GM23338 (cell line): ENCODE data around the gene CACHD1. TPM values are rescaled to one million over a fixed set of nuclear protein-coding genes. Genes with fewer than 3 reads are reported as not detected.

Source experiments
- ATAC-seq: fragments of 200-7000 bp; cut with Tn5 transposase; 3 replicates; pipeline ENCODE4 v1.9.1; 2020
- DNase-seq: peaks from one replicate; pipeline ENCODE4 v3.0.0-alpha.2; 2015; ENCODE audit warnings: low spot score
- H2AFZ ChIP-seq: fragments of 200-600 bp; sonication (generic); 2 replicates; pipeline ENCODE4 v1.8.0; 2016; ENCODE audit warnings: antibody characterized with exemption, mild to moderate bottlenecking, moderate library complexity
- H3F3A ChIP-seq: fragments of 200-600 bp; sonication (generic); replicated peaks from 2 replicates; pipeline ENCODE4 v1.8.0; 2017; ENCODE audit warnings: antibody characterized with exemption, mixed run types, low read depth
- H3K27ac ChIP-seq: fragments of 200-600 bp; sonication (generic); 2 replicates; pipeline ENCODE4 v1.6.1; 2016; ENCODE audit warnings: low read depth
- H3K27me3 ChIP-seq: fragments of 200-600 bp; sonication (generic); 2 replicates; pipeline ENCODE4 v1.8.0; 2016; ENCODE audit warnings: mild to moderate bottlenecking, mixed run types, moderate library complexity; ENCODE audit not compliant: insufficient read depth
- H3K36me3 ChIP-seq: fragments of 200-600 bp; sonication (generic); 2 replicates; pipeline ENCODE4 v1.8.0; 2016; ENCODE audit warnings: mild to moderate bottlenecking; ENCODE audit not compliant: insufficient read depth
- H3K4me1 ChIP-seq: fragments of 200-600 bp; sonication (generic); 2 replicates; pipeline ENCODE4 v1.8.0; 2016; ENCODE audit warnings: mild to moderate bottlenecking, moderate library complexity; ENCODE audit not compliant: insufficient read depth
- H3K4me2 ChIP-seq: fragments of 200-600 bp; sonication (generic); 2 replicates; pipeline ENCODE4 v1.7.1; 2017; ENCODE audit warnings: mixed run types
- H3K4me3 ChIP-seq: fragments of 200-600 bp; sonication (generic); 2 replicates; pipeline ENCODE4 v1.6.1; 2016; ENCODE audit warnings: mixed run types
- H3K79me2 ChIP-seq: fragments of 200-600 bp; sonication (generic); replicated peaks from 2 replicates; pipeline ENCODE4 v1.8.0; 2017; ENCODE audit warnings: mild to moderate bottlenecking; ENCODE audit not compliant: insufficient read depth
- H3K9me2 ChIP-seq: fragments of 200-600 bp; sonication (generic); 2 replicates; pipeline ENCODE4 v1.8.0; 2017; ENCODE audit not compliant: insufficient read depth
- H4K20me1 ChIP-seq: fragments of 200-600 bp; sonication (generic); replicated peaks from 2 replicates; pipeline ENCODE4 v1.8.0; 2017; ENCODE audit warnings: mild to moderate bottlenecking; ENCODE audit not compliant: insufficient read depth
- H3K27ac Mint-ChIP-seq: 2 replicates; pipeline ENCODE4 v1.8.0; 2020; ENCODE audit warnings: inconsistent platforms, mild to moderate bottlenecking, moderate library complexity, mixed read lengths
- H3K27me3 Mint-ChIP-seq: 3 replicates; pipeline ENCODE4 v1.8.0; 2022; ENCODE audit warnings: low read depth, mild to moderate bottlenecking, moderate library complexity, mixed read lengths, inconsistent platforms; ENCODE audit not compliant: insufficient read depth, poor library complexity
- H3K36me3 Mint-ChIP-seq: 3 replicates; pipeline ENCODE4 v1.8.0; 2021; ENCODE audit warnings: low read depth, mild to moderate bottlenecking, inconsistent platforms, moderate library complexity, mixed read lengths
- H3K4me1 Mint-ChIP-seq: 3 replicates; pipeline ENCODE4 v1.8.0; 2020; ENCODE audit warnings: mild to moderate bottlenecking, inconsistent platforms, mixed read lengths
- H3K4me3 Mint-ChIP-seq: 3 replicates; pipeline ENCODE4 v1.8.0; 2021; ENCODE audit warnings: moderate library complexity, mild to moderate bottlenecking, inconsistent platforms, mixed read lengths
- H3K9me3 Mint-ChIP-seq: 3 replicates; pipeline ENCODE4 v1.8.0; 2020; ENCODE audit warnings: moderate library complexity, mild to moderate bottlenecking, inconsistent platforms, mixed read lengths
- CTCF ChIP-seq, 2 experiments: fragments of 200-600 bp in 1 of 2; sonication (generic) in 1 of 2; conservative IDR thresholded peaks; 2 replicates each; pipeline versions ENCODE4 v1.5.1 to v1.6.1; 2016 to 2017; ENCODE audit warnings: antibody characterized with exemption in 2 of 2, low read depth in 2 of 2, mild to moderate bottlenecking in 2 of 2, moderate library complexity in 1 of 2
- EZH2phosphoT487 ChIP-seq: fragments of 200-600 bp; sonication (generic); IDR thresholded peaks from one replicate; pipeline ENCODE4 v1.8.1; 2018; ENCODE audit warnings: antibody characterized with exemption; ENCODE audit not compliant: unreplicated experiment
- POLR2AphosphoS5 ChIP-seq: IDR thresholded peaks from 2 replicates; pipeline ENCODE4 v1.6.1; 2016; ENCODE audit warnings: antibody characterized with exemption, low read depth
- REST ChIP-seq: IDR thresholded peaks from one replicate; pipeline ENCODE4 v1.6.1; 2018; ENCODE audit warnings: antibody characterized with exemption; ENCODE audit not compliant: unreplicated experiment
- ZNF462 ChIP-seq: fragments of 250-450 bp; sonication (Bioruptor Pico); IDR thresholded peaks from 2 replicates; pipeline ENCODE4 v1.5.0; 2020; ENCODE audit warnings: mild to moderate bottlenecking, moderate library complexity
- polyA plus RNA-seq: library from polyadenylated mRNA; unstranded; fragments of >200 nt; fragmentation: Nextera tagmentation; extraction: Ambion mirVana; gene quantifications from 2 replicates; pipeline ENCODE4 v1.2.1, GENCODE V29; 2016
- total RNA-seq: library from RNA; depleted of rRNA; stranded (reverse); fragments of >200 nt; shearing (Covaris generic); gene quantifications from 2 replicates; pipeline ENCODE4 v1.2.3, GENCODE V29; 2014

CACHD1 gene
- total and polyA plus RNA-seq, 2 experiments from 2014 or later = 12.6 to 43.7 TPM

- no peak for TF ChIP-seq ZNF462 (CRISPR knock-in tag)
Measured at GRCh38 chr1:64653466-64653865, 183.5 kb downstream of the CACHD1 start (continued).

- Histone ChIP-seq H3K4me3 (no peak overlapping the region), H3K4me2 (no peak overlapping the region), H2AFZ (no peak overlapping the region), H3K27ac (no peak overlapping the region), H3K9me2 (no peaks in the 10 kb centered on the region), H3K4me1 (peaks cover 9% of the 10 kb centered on the region), H3F3A (no peaks in the 10 kb centered on the region), H3K79me2 (no peaks in the 10 kb centered on the region), H4K20me1 (no peaks in the 10 kb centered on the region), H3K27me3 (no peaks in the 10 kb centered on the region), H3K36me3 (peaks cover 25% of the 10 kb centered on the region; the same call in 1 of the 2 replicates)
- H3K4me3 Mint-ChIP-seq = no peak overlapping the region
- peaks cover 68% of the 10 kb centered on the region for H3K36me3 Mint-ChIP-seq
- ATAC-seq (no peak; the same call in 2 of the 3 replicates), DNase-seq (no peak)
- H3K4me1 Mint-ChIP-seq = peaks cover 8% of the 10 kb centered on the region
- no peak for TF ChIP-seq EZH2phosphoT487
- no peak for TF ChIP-seq POLR2AphosphoS5
- TF ChIP-seq REST = no peak
- peak; percentile 14 to 28; a peak in 2 of 4 replicates for TF ChIP-seq CTCF (conservative IDR thresholded peaks at IDR 0.05; ENCODE audit: low read depth in 2 of 2)
- H3K27ac Mint-ChIP-seq = peak overlapping the region; percentile 54; the same call in 1 of the 2 replicates
- no peaks in the 10 kb centered on the region for H3K27me3 Mint-ChIP-seq
- H3K9me3 Mint-ChIP-seq = no peaks in the 10 kb centered on the region
Measured at GRCh38 chr1:64654519-64655341, 184.8 kb downstream of the CACHD1 start.
